Measurements from ENCODE around the gene SNAP25.

DNA sequence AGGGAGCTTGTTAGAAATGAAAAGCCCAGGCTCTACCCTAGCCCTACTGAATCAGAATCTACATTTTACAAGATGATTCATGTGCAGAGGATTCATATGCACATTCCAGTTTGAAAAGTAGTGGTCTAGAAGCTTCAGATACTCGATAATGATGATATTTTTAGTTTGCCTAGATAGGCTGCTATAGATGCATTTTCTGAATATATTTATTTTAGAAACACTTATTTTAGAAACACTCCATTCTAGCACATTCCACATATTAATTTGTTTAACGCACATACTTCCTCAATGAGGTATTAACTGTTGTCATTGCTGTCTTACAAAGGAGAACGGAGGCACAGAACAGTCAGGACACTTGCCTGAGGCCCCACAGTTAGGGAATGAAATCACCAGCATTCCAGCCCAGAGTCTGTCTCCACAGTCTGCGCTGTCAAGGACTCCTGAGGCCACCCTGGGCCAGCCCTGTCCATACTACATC is 64.4 kb downstream of the SNAP25 start:
- TF ChIP-seq, protein P1, sequence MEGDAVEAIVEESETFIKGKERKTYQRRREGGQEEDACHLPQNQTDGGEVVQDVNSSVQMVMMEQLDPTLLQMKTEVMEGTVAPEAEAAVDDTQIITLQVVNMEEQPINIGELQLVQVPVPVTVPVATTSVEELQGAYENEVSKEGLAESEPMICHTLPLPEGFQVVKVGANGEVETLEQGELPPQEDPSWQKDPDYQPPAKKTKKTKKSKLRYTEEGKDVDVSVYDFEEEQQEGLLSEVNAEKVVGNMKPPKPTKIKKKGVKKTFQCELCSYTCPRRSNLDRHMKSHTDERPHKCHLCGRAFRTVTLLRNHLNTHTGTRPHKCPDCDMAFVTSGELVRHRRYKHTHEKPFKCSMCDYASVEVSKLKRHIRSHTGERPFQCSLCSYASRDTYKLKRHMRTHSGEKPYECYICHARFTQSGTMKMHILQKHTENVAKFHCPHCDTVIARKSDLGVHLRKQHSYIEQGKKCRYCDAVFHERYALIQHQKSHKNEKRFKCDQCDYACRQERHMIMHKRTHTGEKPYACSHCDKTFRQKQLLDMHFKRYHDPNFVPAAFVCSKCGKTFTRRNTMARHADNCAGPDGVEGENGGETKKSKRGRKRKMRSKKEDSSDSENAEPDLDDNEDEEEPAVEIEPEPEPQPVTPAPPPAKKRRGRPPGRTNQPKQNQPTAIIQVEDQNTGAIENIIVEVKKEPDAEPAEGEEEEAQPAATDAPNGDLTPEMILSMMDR (tag by site-specific recombination; IDR thresholded peaks at IDR 0.05), result no peak
- TF ChIP-seq KLF10 (tag by site-specific recombination; IDR thresholded peaks at IDR 0.05) (no peak), ATF2 (tag by site-specific recombination; IDR thresholded peaks at IDR 0.05; ENCODE audit: low read depth) (no peak), ZBTB20 (tag by site-specific recombination; IDR thresholded peaks at IDR 0.05) (no peak)
